Glomerular visceral epithelial cell (primary cell): ENCODE measurements around the gene RAB11B.
"Not testable (repeated sequence)": the region's sequence is repeated elsewhere in the genome, so short reads cannot be mapped to it uniquely, and the experiment has no call there.

Experiments used
- DNase-seq: peaks from one replicate; pipeline ENCODE4 v3.0.0-alpha.2; 2016; ENCODE audit errors: extremely low spot score

The RAB11B gene

GRCh38 chr19:8393871-8394250 is 3.7 kb downstream of the RAB11B start:
- DNase-seq = no peak

GRCh38 chr19:8395621-8396082 is 5.5 kb downstream of the RAB11B start:
- DNase-seq = no peak

GRCh38 chr19:8396185-8396562 is 6.0 kb downstream of the RAB11B start:
- DNase-seq = no peak

- peak; percentile 62 for DNase-seq
Observed at GRCh38 chr19:8396563-8397203, 6.5 kb downstream of the RAB11B start.

- DNase-seq = no peak
Observed at GRCh38 chr19:8397271-8397670, 7.1 kb downstream of the RAB11B start.

- no peak for DNase-seq
Observed at GRCh38 chr19:8397746-8398310, 7.7 kb downstream of the RAB11B start.

GRCh38 chr19:8398311-8398771 is 8.2 kb downstream of the RAB11B start:
- DNase-seq = peak; percentile 72

DNA sequence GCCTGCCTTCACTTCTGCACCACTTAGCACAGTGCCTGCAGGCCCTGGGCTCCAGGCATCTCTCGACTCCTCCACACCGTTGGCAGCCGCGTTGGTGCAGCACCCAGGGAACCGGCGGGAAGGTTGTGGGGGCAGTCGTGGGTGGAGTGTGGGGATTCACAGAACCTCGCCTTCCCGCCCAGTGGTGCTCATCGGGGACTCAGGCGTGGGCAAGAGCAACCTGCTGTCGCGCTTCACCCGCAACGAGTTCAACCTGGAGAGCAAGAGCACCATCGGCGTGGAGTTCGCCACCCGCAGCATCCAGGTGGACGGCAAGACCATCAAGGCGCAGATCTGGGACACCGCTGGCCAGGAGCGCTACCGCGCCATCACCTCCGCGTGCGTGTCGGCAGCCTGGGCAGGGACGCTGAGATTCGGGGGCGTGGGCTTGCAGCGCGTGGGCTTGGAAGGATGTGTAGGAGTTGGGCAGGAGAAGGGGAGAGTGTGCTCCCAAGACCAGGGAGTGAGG is 9.6 kb downstream of the RAB11B start:
- no peak for DNase-seq

- no peak for DNase-seq
Observed at GRCh38 chr19:8401981-8402411, 11.8 kb downstream of the RAB11B start.

GRCh38 chr19:8403098-8403819 is 13.1 kb downstream of the RAB11B start:
- no peak for DNase-seq

DNA sequence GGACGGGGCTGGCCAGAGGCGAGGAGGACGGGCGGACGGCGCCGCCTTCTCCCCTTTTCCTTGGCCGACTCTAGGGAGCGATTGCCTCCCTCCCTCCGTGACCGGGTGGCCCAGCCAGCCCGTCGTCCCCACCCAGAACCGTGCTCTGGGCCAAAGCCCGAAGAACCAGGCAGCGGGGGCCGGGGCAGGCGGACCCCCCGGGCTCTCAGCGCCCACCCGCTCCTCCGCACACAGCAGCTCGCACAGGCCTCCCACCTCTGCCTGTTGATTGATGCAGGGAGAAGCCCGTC is 13.6 kb downstream of the RAB11B start:
- no peak for DNase-seq

DNA sequence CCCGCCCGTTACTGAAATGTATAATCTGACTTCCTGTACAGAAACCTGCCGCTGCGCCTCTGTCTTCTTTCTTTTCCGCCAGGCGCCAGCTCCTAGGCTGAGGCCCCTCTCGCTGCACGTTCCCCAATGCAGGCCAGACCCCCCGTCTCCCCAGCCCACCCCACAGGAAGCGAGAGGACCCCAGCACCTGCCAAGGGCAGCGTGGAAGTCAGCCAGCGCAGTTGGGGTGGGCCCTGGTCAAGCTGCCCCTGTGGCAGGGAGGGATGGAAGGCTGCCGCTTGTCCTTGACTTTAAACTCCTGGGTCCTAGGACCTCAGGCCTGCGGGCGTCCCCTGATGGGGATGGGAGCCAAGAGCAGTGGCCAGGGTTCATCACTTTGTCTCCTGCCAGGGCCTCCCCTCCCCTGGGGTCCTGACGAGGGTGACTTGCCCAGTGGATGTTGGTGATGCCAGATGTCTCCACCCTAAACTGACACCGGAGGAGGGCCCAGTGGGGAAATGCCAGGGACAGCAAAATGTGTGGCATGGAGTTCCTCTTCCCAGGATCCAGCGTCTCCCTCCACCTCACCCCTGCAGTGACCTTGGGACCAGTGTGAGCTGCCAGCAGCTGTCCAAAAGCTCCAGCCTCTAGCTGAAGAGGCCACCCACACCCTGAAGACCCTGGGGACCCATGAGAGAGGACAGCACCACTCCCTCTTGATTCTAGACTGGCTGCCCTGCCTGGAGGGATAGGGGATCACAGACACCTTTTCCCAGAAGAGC is 14.4 kb downstream of the RAB11B start:
- DNase-seq = no peak

DNA sequence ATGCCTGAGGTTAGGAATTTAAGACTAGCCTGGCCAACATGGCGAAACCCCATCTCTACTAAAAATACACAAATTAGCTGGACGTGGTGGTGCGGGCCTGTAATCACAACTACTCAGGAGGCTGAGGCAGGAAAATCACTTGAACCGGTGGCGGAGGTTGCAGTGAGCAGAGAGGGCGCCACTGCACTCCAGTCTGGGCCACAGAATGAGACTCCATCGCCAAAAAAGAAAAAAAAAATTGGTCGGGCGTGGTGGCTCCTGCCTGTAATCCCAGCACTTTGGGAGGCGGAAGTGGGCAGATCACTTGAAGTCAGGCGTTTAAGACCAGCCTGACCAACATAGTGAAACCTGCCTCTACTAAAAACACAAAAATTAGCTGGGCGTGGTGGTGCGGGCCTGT is 20.6 kb downstream of the RAB11B start:
- DNase-seq = not testable (repeated sequence)

- peak; percentile 98 for DNase-seq
Observed at GRCh38 chr19:8412783-8413628, 22.8 kb downstream of the RAB11B start, which contains the start of gene MARCHF2. TSS of gene MARCHF2 (plus strand) at chr19:8413305. CDS start at chr19:8421841, 8,536 bp downstream.

GRCh38 chr19:8413629-8413995 is 23.5 kb downstream of the RAB11B start:
- no peak for DNase-seq

DNA sequence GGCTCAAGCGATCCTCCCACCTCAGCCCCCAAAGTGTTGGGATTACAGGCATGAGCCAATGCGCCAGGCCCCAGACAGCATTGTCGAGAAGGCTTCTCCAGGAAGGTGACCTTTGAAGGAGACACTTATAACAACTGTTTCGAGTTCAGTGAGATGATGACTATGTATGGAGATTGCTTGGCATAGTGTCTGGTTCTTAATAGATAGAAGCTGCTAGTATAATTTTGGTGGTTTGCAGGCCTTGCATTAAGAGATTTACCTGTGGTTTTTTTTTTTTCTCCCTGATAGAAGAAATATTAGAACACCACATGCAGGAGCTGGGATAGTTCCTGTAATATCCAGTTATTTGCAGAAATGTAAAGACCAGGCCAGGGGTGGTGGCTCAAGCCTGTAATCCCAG is 26.6 kb downstream of the RAB11B start:
- no peak for DNase-seq

DNA sequence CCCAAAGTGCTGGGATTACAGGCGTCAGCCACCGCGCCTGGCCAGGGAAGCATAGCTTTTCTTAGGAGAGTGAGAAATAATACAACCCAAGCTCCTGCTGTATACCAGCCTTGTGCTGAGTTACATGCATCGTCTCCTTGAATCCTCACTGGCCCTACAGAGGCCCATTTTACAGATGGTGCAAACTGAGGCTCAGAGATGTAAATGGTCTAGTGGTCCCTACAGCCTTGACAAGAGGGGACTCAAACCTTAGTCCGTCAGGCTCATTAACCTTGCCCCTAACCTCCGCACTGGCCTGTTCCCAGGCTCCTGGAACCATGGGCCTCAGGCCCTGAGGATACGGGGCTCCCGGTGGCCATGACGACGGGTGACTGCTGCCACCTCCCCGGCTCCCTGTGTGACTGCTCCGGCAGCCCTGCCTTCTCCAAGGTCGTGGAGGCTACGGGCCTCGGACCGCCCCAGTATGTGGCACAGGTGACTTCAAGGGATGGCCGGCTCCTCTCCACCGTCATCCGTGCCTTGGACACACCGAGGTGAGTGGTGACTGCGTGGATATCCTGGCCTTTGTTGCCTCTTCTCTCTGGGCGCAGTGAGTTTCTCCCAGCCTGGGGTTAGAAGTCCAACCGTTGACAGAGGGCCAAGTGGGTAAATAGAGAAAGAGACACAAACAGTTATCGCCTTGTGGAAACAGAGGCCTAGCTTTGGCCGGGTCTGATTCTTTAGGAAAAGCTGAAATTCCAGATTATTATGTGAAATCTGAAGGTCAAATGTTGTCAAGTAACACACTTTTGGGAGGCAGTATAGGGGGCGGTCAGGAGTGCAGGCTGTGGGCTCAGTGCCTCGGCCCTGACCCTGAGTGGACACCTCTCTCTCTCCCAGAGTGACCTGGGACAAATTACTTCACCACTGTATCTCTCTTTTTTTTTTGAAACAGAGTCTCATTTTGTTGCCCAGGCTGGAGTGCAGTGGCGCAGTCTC is 31.6 kb downstream of the RAB11B start:
- DNase-seq = no peak

- peak; percentile 95 for DNase-seq
Observed at GRCh38 chr19:8423817-8424223, 33.7 kb downstream of the RAB11B start.

- not testable (repeated sequence) for DNase-seq
Observed at GRCh38 chr19:8425331-8425730, 35.2 kb downstream of the RAB11B start.

DNA sequence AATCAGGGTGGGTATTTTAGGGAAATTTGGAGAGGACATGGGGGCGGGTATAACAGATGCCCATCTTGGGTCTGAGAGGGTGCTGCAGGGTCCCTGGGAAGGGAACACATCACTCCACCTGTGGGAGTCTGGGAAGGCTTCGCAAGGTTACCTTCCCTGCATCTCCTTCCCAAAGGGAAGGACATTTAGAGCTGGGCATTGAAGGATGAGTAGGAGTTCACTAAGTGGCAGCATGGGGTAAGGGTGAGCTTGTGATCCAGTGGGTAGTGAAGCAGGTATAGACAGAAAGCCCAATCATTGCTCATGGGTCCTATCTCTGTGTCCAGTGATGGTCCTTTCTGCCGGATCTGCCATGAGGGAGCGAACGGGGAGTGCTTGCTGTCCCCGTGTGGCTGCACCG is 36.1 kb downstream of the RAB11B start:
- DNase-seq = no peak
